ENCODE measurements around the gene UGT2B7.

UGT2B7 gene

GRCh38 chr4:69075061-69075792 lies 21.0 kb upstream of the UGT2B7 start:
- Mint-ChIP-seq H3K9me3 (no peaks in the 10 kb centered on the region), H3K27me3 (ENCODE audit: low read depth, poor library complexity) (peaks cover 3% of the 10 kb centered on the region), H3K36me3 (ENCODE audit: low read depth) (no peaks in the 10 kb centered on the region), H3K4me1 (no peaks in the 10 kb centered on the region), H3K4me3 (no peak overlapping the region), H3K27ac (no peak overlapping the region)
- TF ChIP-seq CTCF (IDR thresholded peaks at IDR 0.05): no peak
- no peak for DNase-seq

GRCh38 chr4:69078852-69079251 lies 17.4 kb upstream of the UGT2B7 start:
- Mint-ChIP-seq H3K4me1 (no peaks in the 10 kb centered on the region), H3K36me3 (ENCODE audit: low read depth) (no peaks in the 10 kb centered on the region), H3K9me3 (no peaks in the 10 kb centered on the region), H3K27ac (no peak overlapping the region), H3K27me3 (ENCODE audit: low read depth, poor library complexity) (peaks cover 3% of the 10 kb centered on the region), H3K4me3 (no peak overlapping the region)
- no peak for TF ChIP-seq CTCF (IDR thresholded peaks at IDR 0.05)
- no peak for DNase-seq

GRCh38 chr4:69088473-69088872 lies 7.8 kb upstream of the UGT2B7 start:
- H3K9me3 Mint-ChIP-seq: peaks cover 4% of the 10 kb centered on the region
- H3K27me3 Mint-ChIP-seq (ENCODE audit: low read depth, poor library complexity): no peaks in the 10 kb centered on the region
- DNase-seq: no peak
- no peak for TF ChIP-seq CTCF (IDR thresholded peaks at IDR 0.05)
- H3K36me3 Mint-ChIP-seq (ENCODE audit: low read depth): no peaks in the 10 kb centered on the region
- no peak overlapping the region for H3K27ac Mint-ChIP-seq
- no peaks in the 10 kb centered on the region for H3K4me1 Mint-ChIP-seq
- no peak overlapping the region for H3K4me3 Mint-ChIP-seq

GRCh38 chr4:69089388-69089787 lies 6.9 kb upstream of the UGT2B7 start:
- no peak for TF ChIP-seq CTCF (IDR thresholded peaks at IDR 0.05)
- H3K4me3 Mint-ChIP-seq: no peak overlapping the region
- H3K27ac Mint-ChIP-seq: no peak overlapping the region
- no peaks in the 10 kb centered on the region for H3K36me3 Mint-ChIP-seq (ENCODE audit: low read depth)
- no peak for DNase-seq
- no peaks in the 10 kb centered on the region for H3K27me3 Mint-ChIP-seq (ENCODE audit: low read depth, poor library complexity)
- H3K4me1 Mint-ChIP-seq: no peaks in the 10 kb centered on the region
- peaks cover 4% of the 10 kb centered on the region for H3K9me3 Mint-ChIP-seq

GRCh38 chr4:69092190-69092589 lies 4.1 kb upstream of the UGT2B7 start:
- Mint-ChIP-seq H3K4me1 (no peaks in the 10 kb centered on the region), H3K27me3 (ENCODE audit: low read depth, poor library complexity) (no peaks in the 10 kb centered on the region), H3K36me3 (ENCODE audit: low read depth) (no peaks in the 10 kb centered on the region), H3K27ac (no peak overlapping the region), H3K9me3 (peaks cover 4% of the 10 kb centered on the region), H3K4me3 (no peak overlapping the region)
- TF ChIP-seq CTCF (IDR thresholded peaks at IDR 0.05): no peak
- no peak for DNase-seq

GRCh38 chr4:69092980-69093568 lies 3.2 kb upstream of the UGT2B7 start:
- no peak overlapping the region for H3K4me3 Mint-ChIP-seq
- H3K4me1 Mint-ChIP-seq: no peaks in the 10 kb centered on the region
- no peak for DNase-seq
- no peak for TF ChIP-seq CTCF (IDR thresholded peaks at IDR 0.05)
- H3K27me3 Mint-ChIP-seq (ENCODE audit: low read depth, poor library complexity): no peaks in the 10 kb centered on the region
- H3K9me3 Mint-ChIP-seq: peaks cover 4% of the 10 kb centered on the region
- H3K36me3 Mint-ChIP-seq (ENCODE audit: low read depth): no peaks in the 10 kb centered on the region
- H3K27ac Mint-ChIP-seq: no peak overlapping the region

Data from nephron progenitor cell (in vitro differentiated cells).